HG03442 (cell line): ENCODE results near the gene CLEC16A.

Experiments
- ATAC-seq: cut with Tn5 transposase; IDR thresholded peaks from one replicate; pipeline ENCODE4 v1.9.1; 2021; ENCODE audit warnings: mild to moderate bottlenecking, moderate library complexity; ENCODE audit not compliant: unreplicated experiment

Gene CLEC16A

GRCh38 chr16:11133344-11133943 is 189.1 kb downstream of the CLEC16A start:
- no peak for ATAC-seq

DNA sequence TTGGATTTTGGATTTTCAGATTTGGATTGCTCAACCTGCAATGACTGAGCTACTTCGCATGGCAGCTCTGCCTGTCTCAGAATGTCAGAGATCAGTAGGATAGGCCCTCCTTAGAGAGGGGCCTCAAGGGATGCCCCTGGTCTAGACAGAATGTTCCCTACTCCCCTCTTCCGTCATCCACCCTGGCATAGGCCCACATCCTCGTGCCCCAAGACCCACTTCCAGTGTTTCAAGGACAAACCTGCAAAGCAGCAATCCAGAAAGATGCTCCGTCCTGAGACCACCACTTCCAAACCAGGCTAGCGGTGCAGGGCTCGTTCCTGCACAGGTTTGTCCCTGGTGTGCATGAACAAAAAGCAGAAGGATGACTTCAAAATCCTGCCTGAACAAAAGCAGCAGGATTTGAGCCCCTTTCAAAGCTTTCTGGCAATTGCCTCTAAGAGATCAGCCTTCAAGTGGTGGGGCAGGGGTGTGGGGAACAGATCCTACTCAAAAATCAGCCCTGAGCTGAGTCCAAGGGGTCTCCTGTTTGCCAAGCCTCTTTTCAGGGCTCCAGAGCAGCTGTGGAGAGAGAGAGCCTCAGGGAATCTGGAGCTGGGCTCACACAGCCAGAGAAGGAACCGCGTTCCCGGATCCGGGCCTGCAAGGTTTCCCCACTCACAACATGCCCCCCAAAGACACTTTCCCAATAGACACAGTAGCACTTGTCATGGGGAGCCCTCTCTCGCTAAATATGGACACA is 190.5 kb downstream of the CLEC16A start:
- no peak for ATAC-seq

DNA sequence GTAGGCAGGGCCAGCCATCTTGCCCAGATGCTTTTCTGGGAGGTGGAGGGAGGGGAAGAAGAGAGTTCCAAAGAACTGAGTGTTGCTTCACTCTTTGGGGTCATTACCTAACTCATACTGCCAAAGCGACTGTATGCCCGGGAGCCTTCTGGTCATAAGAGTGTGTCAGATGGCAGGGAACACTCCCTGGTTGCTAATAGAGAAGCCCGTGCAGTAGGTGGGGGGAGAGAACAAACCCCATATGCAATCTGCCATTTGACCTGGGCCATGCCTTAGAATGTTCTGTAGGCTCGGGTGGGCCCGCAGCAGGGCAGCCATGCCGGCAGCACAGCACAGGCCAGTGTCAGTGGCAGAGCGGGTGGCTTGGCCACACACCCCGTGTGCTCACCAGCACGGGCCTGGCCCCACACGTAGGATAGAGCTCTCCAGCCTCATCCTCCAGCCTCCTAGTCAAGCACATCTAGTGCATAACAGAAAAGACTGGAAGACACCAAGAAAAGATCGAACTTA is 191.2 kb downstream of the CLEC16A start:
- ATAC-seq, result no peak

DNA sequence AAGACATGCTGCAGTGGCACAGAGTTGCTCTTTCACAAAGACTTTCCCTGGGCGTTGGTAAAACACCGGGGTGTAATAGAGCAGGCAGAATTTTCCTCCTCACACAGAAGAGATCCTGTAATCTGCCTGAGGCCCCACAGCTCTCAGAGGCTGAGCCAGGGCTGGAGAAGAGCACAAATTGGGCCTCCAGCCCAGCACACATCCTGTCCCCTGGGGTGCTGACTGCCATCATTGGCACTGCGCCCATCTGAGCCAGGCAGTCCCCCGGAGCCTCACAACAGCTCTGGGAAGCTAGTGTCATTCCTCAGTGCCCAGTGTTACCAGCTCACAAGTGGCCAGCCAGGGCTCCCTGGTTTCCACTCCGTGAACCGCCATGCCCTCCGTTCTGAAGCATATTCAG is 192.2 kb downstream of the CLEC16A start:
- no peak for ATAC-seq

DNA sequence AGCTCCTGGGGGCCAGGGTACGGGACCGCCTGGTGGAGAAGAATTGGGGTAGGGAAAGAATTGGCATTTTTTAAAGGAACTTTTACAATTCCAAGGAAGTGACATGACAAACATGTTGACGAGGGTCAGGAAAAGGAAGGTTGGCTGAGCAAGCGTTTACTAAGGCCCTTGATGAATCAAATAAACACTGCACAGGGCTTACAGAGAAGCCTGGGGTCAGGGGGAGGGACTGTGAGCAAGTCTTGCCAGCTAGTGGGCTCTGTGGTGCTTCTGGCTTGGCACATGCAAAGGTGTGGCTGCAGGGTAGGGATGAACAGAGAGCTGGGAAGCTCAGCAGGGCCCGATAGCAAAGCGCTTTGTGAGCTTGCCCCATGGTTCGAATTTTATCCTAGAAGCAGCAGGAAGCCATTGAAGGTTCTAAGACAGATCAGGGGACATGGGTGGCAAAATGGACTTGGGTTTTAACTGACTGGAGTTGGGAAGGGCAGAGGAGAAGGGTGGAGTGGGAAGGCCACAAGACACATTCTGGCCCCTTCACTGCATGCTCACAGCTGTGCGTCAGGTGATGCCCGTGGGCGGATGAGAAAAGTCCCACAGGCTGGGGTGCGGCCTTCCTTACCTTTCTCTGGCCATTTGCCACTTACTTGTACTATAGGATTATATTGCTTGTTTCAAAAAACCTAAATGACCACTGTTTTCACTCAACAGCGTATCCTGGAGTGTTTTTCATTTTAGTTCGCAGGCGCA is 193.8 kb downstream of the CLEC16A start:
- no peak for ATAC-seq

- no peak for ATAC-seq
Observed at GRCh38 chr16:11138769-11139325, 194.5 kb downstream of the CLEC16A start.

GRCh38 chr16:11139326-11140097 is 195.1 kb downstream of the CLEC16A start:
- ATAC-seq, result no peak

DNA sequence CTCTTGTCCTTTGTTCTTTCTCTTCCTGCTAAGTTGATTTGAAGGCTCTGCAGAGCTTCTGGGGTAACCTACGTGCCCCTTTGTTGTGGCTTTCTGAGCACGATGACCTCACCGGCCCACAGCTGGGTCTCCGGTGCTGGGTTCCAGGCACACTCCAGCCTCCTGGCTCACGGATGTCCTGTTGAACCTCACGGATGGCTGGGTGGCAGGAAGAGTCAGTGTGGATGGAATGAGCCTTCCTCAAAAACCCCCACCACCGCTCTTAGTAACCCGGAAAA is 195.7 kb downstream of the CLEC16A start:
- no peak for ATAC-seq

GRCh38 chr16:11140466-11140865 is 196.1 kb downstream of the CLEC16A start:
- ATAC-seq, result no peak

GRCh38 chr16:11140867-11141266 is 196.5 kb downstream of the CLEC16A start:
- no peak for ATAC-seq

GRCh38 chr16:11141409-11142260 is 197.3 kb downstream of the CLEC16A start:
- ATAC-seq, result no peak

- no peak for ATAC-seq
Observed at GRCh38 chr16:11142261-11142630, 197.9 kb downstream of the CLEC16A start.

GRCh38 chr16:11142951-11143350 is 198.6 kb downstream of the CLEC16A start:
- ATAC-seq, result no peak

DNA sequence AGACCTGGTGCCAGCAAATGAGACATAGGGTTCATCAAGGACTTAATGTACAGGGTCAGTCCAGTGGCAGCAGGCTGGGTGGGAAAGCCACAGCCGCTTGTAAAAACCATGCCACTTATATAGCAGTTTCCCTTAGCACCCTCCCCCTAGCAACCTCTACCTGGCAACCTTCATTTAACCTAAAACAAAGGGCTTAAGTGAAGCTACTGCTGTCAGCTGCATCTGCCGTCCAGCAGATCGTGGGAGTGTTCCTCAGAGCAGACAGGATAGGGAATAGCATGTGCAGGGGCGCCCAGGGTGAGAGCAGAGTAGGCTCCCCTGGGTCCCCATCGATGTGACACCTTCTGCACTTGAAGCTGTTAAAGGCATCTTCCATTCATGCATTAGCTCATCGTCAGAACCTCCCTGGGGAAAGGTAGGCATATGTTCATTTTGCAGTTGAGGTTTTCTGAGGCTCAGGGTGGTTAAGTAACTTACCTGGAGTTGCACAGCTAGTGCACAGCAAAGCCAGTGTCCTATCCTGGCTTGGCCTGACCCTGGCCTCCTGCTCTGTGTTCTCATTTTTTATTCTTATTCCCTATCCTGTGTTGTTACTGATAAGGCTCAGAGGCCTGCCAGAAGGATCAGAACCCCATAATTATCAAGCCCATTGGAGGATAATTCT is 199.1 kb downstream of the CLEC16A start:
- ATAC-seq, result no peak

GRCh38 chr16:11144122-11144521 is 199.8 kb downstream of the CLEC16A start:
- no peak for ATAC-seq

GRCh38 chr16:11145173-11145818 is 200.9 kb downstream of the CLEC16A start:
- ATAC-seq, result no peak

- no peak for ATAC-seq
Observed at GRCh38 chr16:11145819-11146211, 201.5 kb downstream of the CLEC16A start.

DNA sequence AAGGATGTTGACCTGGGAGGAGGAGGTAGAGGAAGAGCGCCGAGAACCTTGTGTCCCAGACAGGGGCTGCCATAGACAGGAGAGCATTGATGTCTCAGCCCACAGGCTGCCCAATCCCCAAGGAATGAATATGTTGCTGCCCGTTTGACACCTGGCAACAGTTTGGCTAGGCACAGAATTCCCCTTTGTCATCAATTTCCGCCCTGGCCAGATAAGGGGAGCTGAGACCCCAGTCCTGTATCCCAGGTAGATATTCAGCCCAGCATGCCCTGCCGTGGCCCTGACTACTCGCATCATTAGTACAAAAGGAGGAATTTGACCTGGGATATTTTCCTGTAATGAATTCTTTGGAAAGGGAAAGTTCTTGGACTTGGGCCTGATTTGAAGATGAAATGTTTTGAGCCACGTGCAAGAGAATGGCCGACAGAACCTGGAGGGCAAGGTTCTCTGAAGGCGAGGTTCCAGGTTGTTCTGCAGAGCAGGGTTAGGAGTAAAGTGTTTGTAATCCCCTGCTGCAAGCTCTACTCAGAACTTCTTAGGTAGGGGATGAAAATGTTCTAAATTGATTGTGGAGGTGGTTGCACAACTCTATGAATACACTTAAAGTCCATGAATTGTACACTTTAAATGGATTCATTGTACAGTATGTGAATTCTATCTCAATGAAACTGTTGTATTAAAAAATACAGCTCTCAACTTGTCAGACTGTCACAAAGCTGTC is 202.8 kb downstream of the CLEC16A start:
- no peak for ATAC-seq
